Occipital lobe (tissue), 3 donors: ENCODE measurements around the gene GNL1. TPM values are rescaled to one million over a fixed set of nuclear protein-coding genes. Genes with fewer than 3 reads are reported as not detected.
"Not testable (repeated sequence)": the region's sequence is repeated elsewhere in the genome, so short reads cannot be mapped to it uniquely, and the experiment has no call there.

Source experiments
- DNase-seq: peaks from one replicate; lab custom pipeline; 2025; lab: John Stamatoyannopoulos, UW
- small RNA-seq: library from RNA; depleted of rRNA; stranded (forward); fragments of <200 nt; gene quantifications from one replicate; pipeline ENCODE3, GENCODE V24; 2014
- total RNA-seq: library from RNA; depleted of rRNA; stranded (reverse); fragments of >200 nt; gene quantifications from one replicate; pipeline ENCODE4 v1.2.3, GENCODE V29; 2014

GNL1 gene
- total RNA-seq, 1 donor from 2014 or later, result 38.1 TPM

DNA sequence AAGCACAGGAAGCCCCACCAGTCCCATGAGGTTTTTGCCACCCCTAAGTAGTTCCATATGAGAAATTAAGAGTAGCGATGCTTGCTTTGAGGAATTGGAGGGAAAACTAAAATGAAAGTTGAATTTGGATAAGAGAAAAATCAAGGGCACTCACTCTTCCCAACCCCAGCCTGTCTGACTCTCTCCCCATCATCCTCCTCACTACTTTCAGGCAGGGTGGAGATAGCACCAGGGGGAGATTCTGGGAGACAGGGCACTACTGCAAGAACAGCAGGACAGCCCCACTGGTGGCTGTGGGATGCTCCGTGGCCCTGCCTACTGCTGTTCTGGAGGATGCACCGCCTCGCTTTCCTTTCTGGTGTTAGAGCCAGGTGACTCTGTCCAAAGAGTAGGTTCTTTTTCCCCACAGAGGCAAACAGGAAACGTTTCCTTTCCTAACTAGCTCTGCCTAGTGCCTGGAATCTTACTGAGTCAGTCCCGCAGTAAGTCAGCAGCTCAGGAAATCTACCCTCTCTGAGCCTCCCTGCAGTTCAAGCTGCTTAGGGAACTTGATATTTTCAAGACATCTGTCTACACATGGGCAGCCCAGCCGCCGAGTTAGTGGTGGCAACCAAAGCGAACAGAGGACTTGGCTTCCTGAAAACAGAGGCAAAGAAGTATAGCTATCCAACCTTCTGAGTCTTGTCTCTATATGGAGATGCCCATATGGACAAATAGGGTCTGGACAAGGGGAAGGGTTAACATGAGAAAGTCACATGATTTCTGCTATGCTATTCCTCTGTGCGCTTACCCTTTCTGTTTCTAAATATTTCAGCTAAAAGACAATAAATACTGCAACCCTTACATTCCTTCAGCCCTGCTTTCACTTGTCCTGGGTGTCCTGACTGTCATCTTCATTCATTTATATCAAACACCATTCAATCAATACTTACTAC is 55.6 kb downstream of the GNL1 start:
- DNase-seq, result no peak

DNA sequence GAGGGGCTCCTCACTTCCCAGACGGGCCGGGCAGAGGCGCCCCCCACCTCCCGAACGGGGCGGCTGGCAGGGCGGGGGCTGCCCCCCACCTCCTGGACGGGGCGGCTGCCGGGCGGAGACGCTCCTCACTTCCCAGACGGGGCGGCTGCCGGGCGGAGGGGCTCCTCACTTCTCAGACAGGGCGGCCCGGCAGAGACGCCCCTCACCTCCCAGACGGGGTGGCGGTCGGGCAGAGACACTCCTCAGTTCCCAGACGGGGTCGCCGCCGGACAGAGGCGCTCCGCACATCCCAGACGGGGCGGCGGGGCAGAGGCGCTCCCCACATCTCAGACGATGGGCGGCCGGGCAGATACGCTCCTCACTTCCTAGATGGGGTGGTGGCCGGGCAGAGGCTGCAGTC is 57.6 kb downstream of the GNL1 start:
- DNase-seq, result not testable (repeated sequence)

DNA sequence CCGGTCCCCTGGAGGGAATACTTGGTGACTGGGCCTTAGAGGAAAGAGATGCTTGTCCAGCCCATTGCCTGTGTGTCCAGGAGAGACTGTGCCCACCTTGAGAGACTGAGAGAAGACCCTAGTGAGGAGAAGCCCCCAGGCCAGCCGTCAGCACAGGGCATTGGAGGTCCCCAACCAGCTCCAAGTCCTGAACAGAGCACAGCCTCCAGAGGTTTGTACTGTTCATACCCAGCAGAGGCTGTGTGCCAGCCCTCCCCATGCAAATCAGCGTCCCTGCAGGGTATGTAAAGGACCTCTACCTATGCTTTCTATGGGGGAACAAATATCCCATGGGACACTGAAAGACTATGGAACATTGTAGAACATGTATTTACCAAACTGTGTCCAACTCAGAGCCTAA is 58.6 kb downstream of the GNL1 start:
- DNase-seq, result no peak

DNA sequence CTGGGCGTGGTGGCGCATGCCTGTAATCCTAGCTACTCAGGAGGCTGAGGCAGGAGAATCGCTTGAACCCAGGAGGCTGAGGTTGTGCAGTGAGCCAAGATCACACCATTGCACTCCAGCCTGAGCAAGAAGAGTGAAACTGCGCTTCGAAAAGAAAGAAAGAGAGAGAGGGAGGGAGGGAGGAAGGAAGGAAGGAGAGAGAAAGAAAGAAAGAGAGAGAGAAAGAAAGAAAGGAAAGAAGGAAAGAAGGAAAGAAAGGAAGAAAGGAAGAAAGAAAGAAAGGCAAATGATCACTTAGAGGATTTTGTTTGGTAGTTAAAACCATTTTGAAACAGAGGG is 59.1 kb downstream of the GNL1 start:
- not testable (repeated sequence) for DNase-seq

DNA sequence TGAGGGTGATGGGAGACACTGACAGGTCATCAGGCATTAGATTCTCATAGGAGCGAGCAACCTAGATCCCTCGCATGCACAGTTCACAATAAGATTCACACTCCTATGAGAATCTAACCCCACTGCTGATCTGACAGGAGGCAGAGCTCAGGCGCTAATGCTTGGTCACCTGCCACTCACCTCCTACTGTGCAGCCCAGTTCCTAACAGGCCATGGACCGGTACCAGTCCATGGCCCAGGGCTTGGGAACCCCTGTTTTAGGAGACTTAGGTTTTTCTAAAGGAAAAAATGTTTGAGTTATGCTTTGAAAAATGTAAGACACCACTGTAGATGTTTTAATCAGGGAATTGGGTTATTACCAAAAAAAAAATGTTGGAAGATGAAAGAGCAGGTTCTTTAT is 60.3 kb downstream of the GNL1 start:
- no peak for DNase-seq

DNA sequence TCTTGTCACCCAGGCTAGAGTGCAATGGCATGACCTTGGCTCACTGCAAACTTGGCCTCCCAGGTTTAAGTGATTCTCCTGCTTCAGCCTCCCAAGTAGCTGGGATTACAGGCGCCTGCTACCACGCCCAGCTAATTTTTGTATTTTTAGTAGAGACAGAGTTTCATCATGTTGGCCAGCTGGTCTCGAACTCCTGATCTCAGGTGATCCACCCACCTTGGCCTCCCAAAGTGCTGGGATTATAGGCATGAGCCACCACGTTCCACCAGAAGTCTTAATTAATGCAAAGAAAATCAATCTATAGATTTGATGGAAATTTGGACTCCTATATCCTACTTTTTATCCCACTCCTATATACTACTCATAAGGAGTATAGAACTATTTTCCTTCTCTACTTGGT is 61.2 kb downstream of the GNL1 start:
- not testable (repeated sequence) for DNase-seq

DNA sequence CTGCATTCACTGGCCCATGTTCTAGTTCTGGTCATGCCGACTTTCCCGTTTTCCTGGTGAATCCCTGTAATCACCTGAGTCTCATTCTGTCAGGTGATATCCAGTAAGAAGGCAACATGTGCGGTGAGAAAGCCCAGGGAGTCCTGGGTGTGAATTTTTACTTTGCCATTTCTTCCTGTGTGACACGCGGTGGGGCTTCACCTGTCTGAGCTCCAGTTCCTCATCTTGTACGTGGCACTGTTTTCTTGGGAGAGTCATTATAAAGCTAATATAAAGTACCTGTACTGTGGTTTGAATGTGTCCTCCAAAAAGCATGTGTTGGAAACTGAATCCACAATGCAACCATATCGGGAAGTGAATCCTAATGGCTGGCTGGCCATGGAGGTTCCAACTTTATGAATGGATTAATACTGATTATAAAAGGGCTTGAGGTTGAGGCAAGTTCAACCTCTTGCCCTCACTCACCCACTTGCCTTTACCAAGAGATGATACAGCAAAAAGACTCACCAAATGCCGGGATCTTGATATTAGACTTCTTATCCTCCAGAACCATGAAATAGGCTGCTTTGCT is 61.9 kb downstream of the GNL1 start:
- DNase-seq, result no peak

DNA sequence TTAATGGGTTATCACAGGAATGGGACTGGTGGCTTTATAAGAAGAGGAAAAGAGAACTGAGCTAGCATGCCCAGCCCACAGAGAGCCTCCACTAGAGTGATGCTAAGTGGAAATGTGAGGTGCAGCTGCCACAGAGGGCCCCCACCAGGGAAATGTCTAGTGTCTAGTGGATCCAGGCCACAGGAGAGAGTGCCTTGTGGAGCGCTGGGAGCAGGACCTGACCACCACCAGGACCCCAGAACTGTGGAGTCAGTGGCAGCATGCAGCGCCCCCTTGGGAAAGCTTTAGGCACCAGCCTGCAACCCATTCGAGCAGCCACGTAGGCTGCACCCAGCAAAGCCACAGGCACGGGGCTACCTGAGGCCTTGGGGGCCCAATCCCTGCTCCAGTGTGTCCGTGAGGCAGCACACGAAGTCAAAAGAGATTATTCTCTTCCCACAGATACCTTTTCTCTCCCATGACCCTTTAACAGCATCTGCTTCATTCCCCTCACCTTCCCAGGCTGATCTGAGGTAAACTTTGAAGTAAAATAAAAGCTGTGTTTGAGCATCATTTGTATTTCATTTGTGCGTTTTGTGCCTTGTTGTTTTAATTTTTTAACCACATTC is 62.5 kb downstream of the GNL1 start:
- DNase-seq, result no peak

DNA sequence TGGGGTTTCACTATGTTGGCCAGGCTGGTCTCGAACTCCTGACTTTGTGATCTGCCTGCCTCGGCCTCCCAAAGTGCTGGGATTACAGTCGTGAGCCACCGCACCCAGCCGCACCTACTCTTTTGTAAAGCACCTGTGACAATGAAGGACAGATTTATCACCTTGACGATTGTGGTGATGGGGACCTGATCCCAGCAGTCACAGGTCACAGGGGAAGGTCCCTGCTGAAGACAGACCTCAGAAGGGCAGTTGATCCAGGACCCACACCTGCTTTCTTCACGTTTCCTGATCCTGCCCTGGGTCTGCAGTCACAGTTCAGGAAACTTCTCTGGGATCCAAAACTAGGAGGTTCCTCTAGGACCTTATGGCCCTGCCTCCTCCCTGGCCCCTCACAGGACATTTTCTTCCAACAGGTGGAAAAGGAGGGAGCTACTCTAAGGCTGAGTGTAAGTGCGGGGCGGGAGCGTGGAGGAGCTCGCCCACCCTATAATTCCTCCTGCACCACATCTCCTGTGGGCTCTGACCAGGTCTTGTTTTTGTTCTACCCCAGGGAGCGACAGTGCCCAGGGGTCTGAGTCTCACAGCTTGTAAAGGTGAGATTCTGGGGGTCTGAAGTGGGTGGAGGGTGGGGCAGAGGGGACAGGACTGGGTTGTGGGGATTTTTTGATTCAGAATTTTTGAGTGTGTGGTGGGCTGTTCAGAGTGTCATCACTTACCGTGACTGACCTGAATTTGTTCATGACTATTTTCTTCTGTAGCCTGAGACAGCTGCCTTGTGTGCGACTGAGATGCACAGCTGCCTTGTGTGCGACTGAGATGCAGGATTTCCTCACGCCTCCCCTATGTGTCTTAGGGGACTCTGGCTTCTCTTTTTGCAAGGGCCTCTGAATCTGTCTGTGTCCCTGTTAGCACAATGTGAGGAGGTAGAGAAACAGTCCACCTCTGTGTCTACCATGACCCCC is 64.0 kb downstream of the GNL1 start:
- no peak for DNase-seq

Small RNA genes within 50 kb of the gene (small RNA-seq; reads per million reads assigned to genes)
- 0.81 reads per million, percentile 68 among the genes with 10 or more reads in this experiment for gene MIR877

Other genes starting within 250 kb of the GNL1 start
- gene TRIM39, start 229.6 kb downstream of the GNL1 start, total RNA-seq, result 10.0 TPM
- gene RPP21, start 211.3 kb downstream of the GNL1 start, total RNA-seq, result 12.8 TPM
- gene HLA-E, start 67.0 kb downstream of the GNL1 start, total RNA-seq, result 29.8 TPM
- gene PRR3, start 806 bp upstream of the GNL1 start, total RNA-seq, result 13.6 TPM
- gene ABCF1, start 15.0 kb upstream of the GNL1 start, total RNA-seq, result 17.5 TPM
- gene PPP1R10, start 60.8 kb upstream of the GNL1 start, total RNA-seq, result 55.7 TPM
- 39.9 TPM for gene MRPS18B, start 61.4 kb upstream of the GNL1 start, total RNA-seq
- 38.4 TPM for gene ATAT1, start 70.4 kb upstream of the GNL1 start, total RNA-seq
- gene C6orf136, start 90.6 kb upstream of the GNL1 start, total RNA-seq, result 18.4 TPM
- gene DHX16, start 116.5 kb upstream of the GNL1 start, total RNA-seq, result 20.9 TPM
- gene PPP1R18, start 130.2 kb upstream of the GNL1 start, total RNA-seq, result 34.5 TPM
- gene NRM, start 134.5 kb upstream of the GNL1 start, total RNA-seq, result 1.2 TPM
- gene MDC1, start 160.8 kb upstream of the GNL1 start, total RNA-seq, result 12.5 TPM
- 1,190 TPM for gene TUBB, start 163.9 kb upstream of the GNL1 start, total RNA-seq
- gene FLOT1, start 186.2 kb upstream of the GNL1 start, total RNA-seq, result 43.4 TPM
- 3.0 TPM for gene IER3, start 188.1 kb upstream of the GNL1 start, total RNA-seq